ENCODE measurements around the gene CCDC74A.
"Not testable (repeated sequence)": the region's sequence is repeated elsewhere in the genome, so short reads cannot be mapped to it uniquely, and the experiment has no call there.

CCDC74A gene

GRCh38 chr2:131493199-131493968, 34.3 kb upstream of the CCDC74A start:
- no peaks in the 10 kb centered on the region for H3K9me3 ChIP-seq (ENCODE audit: insufficient read depth, low read length)
- TF ChIP-seq EZH2phosphoT487 (IDR thresholded peaks at IDR 0.05; ENCODE audit: low read depth), result no peak
- TF ChIP-seq, protein P1, sequence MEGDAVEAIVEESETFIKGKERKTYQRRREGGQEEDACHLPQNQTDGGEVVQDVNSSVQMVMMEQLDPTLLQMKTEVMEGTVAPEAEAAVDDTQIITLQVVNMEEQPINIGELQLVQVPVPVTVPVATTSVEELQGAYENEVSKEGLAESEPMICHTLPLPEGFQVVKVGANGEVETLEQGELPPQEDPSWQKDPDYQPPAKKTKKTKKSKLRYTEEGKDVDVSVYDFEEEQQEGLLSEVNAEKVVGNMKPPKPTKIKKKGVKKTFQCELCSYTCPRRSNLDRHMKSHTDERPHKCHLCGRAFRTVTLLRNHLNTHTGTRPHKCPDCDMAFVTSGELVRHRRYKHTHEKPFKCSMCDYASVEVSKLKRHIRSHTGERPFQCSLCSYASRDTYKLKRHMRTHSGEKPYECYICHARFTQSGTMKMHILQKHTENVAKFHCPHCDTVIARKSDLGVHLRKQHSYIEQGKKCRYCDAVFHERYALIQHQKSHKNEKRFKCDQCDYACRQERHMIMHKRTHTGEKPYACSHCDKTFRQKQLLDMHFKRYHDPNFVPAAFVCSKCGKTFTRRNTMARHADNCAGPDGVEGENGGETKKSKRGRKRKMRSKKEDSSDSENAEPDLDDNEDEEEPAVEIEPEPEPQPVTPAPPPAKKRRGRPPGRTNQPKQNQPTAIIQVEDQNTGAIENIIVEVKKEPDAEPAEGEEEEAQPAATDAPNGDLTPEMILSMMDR (IDR thresholded peaks at IDR 0.05; ENCODE audit: low read depth, low read length), result no peak
- peaks cover 29% of the 10 kb centered on the region for H3K4me1 ChIP-seq (ENCODE audit: low read length)
- H3K9ac ChIP-seq (ENCODE audit: low read length), result peak overlapping the region; percentile 93
- peak overlapping the region; percentile 98 for H3K4me3 ChIP-seq (ENCODE audit: low read length)
- no peaks in the 10 kb centered on the region for H3K27me3 ChIP-seq (ENCODE audit: low read depth, low read length)
- H2AFZ ChIP-seq (ENCODE audit: low read depth, low read length), result peak overlapping the region; percentile 13; the same call in 1 of the 2 replicates
- peaks cover 3% of the 10 kb centered on the region for H3K36me3 ChIP-seq (replicated peaks; ENCODE audit: low read depth, low read length)
- peak overlapping the region; percentile 79 for H3K27ac ChIP-seq (ENCODE audit: low read length)
- peaks cover 39% of the 10 kb centered on the region for H4K20me1 ChIP-seq (ENCODE audit: insufficient read depth, low read length)
- peak overlapping the region; percentile 98 for H3K4me2 ChIP-seq (ENCODE audit: low read length)
- peaks cover 87% of the 10 kb centered on the region for H3K79me2 ChIP-seq (ENCODE audit: low read length)

DNA sequence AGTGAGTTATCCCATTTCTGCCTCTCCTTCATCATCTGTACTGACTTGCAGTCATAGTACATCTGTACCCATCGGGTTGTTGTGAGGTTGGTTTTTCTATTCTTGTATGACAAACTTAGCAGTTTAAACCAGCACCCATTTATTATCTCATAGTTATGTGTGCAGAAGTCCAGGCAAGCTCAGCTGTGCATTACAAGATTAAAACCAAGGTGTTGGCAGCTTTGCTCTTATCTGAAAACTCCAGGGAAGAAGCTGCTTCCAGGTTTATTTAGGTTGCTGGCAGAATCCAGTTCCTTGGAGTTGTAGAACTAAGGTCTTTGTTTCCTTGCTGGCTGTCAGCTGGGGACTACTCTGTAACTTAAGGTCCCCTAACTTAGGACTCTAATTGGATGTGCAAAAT, 32.2 kb upstream of the CCDC74A start:
- H2AFZ ChIP-seq (ENCODE audit: low read depth, low read length); H3K9ac ChIP-seq (ENCODE audit: low read length); H3K36me3 ChIP-seq (replicated peaks; ENCODE audit: low read depth, low read length); H3K27ac ChIP-seq (ENCODE audit: low read length); H3K4me3 ChIP-seq (ENCODE audit: low read length); H3K27me3 ChIP-seq (ENCODE audit: low read depth, low read length); H3K9me3 ChIP-seq (ENCODE audit: insufficient read depth, low read length); H3K4me2 ChIP-seq (ENCODE audit: low read length): not testable (repeated sequence)
- H3K79me2 ChIP-seq (ENCODE audit: low read length), result peaks cover 83% of the 10 kb centered on the region
- peaks cover 54% of the 10 kb centered on the region for H4K20me1 ChIP-seq (ENCODE audit: insufficient read depth, low read length)
- H3K4me1 ChIP-seq (ENCODE audit: low read length), result peaks cover 37% of the 10 kb centered on the region

DNA sequence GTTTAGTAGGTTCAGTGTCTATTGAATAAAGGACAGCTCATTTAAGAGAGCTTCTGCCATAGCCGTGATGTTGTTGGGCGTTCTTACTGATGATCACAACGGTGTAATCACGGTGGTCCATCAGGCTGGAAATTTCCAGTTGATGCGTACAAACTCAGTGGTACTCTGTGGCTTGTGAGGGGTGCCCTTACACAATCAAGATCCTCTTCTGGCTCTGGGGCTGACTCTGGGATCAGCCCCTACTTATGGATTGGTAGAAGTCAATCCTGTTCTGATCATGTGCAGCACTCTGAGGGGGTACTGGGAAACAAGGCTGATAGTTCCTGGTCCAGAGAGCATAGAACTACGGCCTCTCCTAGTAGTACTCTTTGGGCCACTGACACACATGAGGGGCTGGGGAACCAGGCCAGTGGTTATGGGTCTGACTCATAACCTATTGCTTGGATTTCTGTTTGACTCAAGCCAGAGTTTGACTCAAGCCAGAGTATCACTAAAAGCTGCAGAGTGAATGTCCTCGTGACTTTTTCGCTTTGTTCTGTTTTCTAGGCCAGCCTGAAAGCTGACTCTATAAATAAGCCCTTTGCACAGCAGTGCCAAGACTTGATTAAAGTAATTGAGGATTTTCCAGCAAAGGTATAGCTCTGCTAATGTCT, 29.2 kb upstream of the CCDC74A start:
- not testable (repeated sequence) for H3K36me3 ChIP-seq (replicated peaks; ENCODE audit: low read depth, low read length)

DNA sequence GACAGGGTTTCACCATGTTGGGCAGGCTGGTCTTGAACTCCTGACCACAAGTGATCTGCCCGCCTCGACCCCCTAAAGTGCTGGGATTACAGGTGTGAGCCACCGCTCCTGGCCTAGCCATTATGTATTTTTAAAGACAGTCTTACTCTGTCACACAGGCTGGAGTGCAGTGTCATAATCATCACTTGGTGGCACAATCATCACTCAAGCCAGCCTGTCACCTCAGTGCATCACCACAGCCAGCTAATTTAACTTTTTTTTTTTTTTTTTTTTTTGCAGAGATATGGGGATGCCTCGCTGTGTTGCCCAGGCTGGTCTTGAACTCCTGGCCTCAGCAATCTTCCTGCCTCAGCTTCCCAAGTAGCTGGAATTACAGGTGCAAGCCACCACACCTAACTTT, 24.1 kb upstream of the CCDC74A start:
- peaks cover 13% of the 10 kb centered on the region for H3K79me2 ChIP-seq (ENCODE audit: low read length)
- peaks cover 17% of the 10 kb centered on the region for H4K20me1 ChIP-seq (ENCODE audit: insufficient read depth, low read length)
- H3K36me3 ChIP-seq (replicated peaks; ENCODE audit: low read depth, low read length); H3K4me1 ChIP-seq (ENCODE audit: low read length); H3K27ac ChIP-seq (ENCODE audit: low read length); H2AFZ ChIP-seq (ENCODE audit: low read depth, low read length); H3K4me3 ChIP-seq (ENCODE audit: low read length); H3K4me2 ChIP-seq (ENCODE audit: low read length); H3K27me3 ChIP-seq (ENCODE audit: low read depth, low read length); H3K9me3 ChIP-seq (ENCODE audit: insufficient read depth, low read length); H3K9ac ChIP-seq (ENCODE audit: low read length): not testable (repeated sequence)

More for the DNA sequence above, 29.2 kb upstream of the CCDC74A start:
- H2AFZ ChIP-seq (ENCODE audit: low read depth, low read length); H3K27me3 ChIP-seq (ENCODE audit: low read depth, low read length); H3K9ac ChIP-seq (ENCODE audit: low read length); H3K9me3 ChIP-seq (ENCODE audit: insufficient read depth, low read length): not testable (repeated sequence)
- peaks cover 57% of the 10 kb centered on the region for H4K20me1 ChIP-seq (ENCODE audit: insufficient read depth, low read length)
- H3K4me3 ChIP-seq (ENCODE audit: low read length), result peak overlapping the region; percentile 37
- H3K4me1 ChIP-seq (ENCODE audit: low read length), result peaks cover 32% of the 10 kb centered on the region
- H3K27ac ChIP-seq (ENCODE audit: low read length), result peak overlapping the region; percentile 63
- peaks cover 62% of the 10 kb centered on the region for H3K79me2 ChIP-seq (ENCODE audit: low read length)
- H3K4me2 ChIP-seq (ENCODE audit: low read length), result peak overlapping the region; percentile 66

- H3K4me2 ChIP-seq (ENCODE audit: low read length); H3K9me3 ChIP-seq (ENCODE audit: insufficient read depth, low read length); H3K27me3 ChIP-seq (ENCODE audit: low read depth, low read length); H3K79me2 ChIP-seq (ENCODE audit: low read length); H3K4me1 ChIP-seq (ENCODE audit: low read length); H3K4me3 ChIP-seq (ENCODE audit: low read length); H2AFZ ChIP-seq (ENCODE audit: low read depth, low read length); H3K9ac ChIP-seq (ENCODE audit: low read length); H3K36me3 ChIP-seq (replicated peaks; ENCODE audit: low read depth, low read length); H3K27ac ChIP-seq (ENCODE audit: low read length): not testable (repeated sequence)
- peaks cover 12% of the 10 kb centered on the region for H4K20me1 ChIP-seq (ENCODE audit: insufficient read depth, low read length)
Observed at GRCh38 chr2:131504082-131504750, 23.5 kb upstream of the CCDC74A start.
